Sigmoid colon (tissue), 7 donors: Measurements from ENCODE around the gene ARNT2. TPM values are rescaled to one million over a fixed set of nuclear protein-coding genes. Genes with fewer than 3 reads are reported as not detected.

Experiments used
- DNase-seq: peaks from one replicate; pipeline ENCODE4 v3.0.0-alpha.2; 2019
- H3K27ac ChIP-seq, 4 donors: fragments of 200-600 bp; sonication (generic); one replicate each; pipeline ENCODE4 v1.5.1; 2016 to 2019; ENCODE audit warnings: mild to moderate bottlenecking in 1 of 4
- H3K27me3 ChIP-seq, 3 donors: fragments of 200-600 bp; sonication (generic); one replicate each; pipeline ENCODE4 v1.5.1; 2019; ENCODE audit warnings: mild to moderate bottlenecking in 1 of 3
- H3K36me3 ChIP-seq, 4 donors: fragments of 200-600 bp; sonication (generic); one replicate each; pipeline ENCODE4 v1.5.1; 2016 to 2019
- H3K4me1 ChIP-seq, 4 donors: fragments of 200-600 bp; sonication (generic); one replicate each; pipeline ENCODE4 v1.5.1; 2017 to 2019
- H3K4me3 ChIP-seq, 4 donors: fragments of 200-600 bp; sonication (generic); one replicate each; pipeline ENCODE4 v1.5.1; 2017 to 2019; ENCODE audit warnings: mild to moderate bottlenecking in 2 of 4, moderate library complexity in 1 of 4
- H3K9me3 ChIP-seq, 4 donors: fragments of 200-600 bp in 3 of 4; sonication (generic) in 3 of 4; one replicate each; pipeline versions ENCODE4 v1.5.1 to v1.6.1; 2013 to 2019
- CTCF ChIP-seq, 4 experiments: fragments of 450-650 bp in 3 of 4; fragments of 200-600 bp in 1 of 4; IDR thresholded peaks; one replicate each; pipeline ENCODE4 v1.5.1; 2016 to 2019; ENCODE audit warnings: antibody characterized with exemption in 4 of 4, mild to moderate bottlenecking in 3 of 4, moderate library complexity in 2 of 4
- EP300 ChIP-seq, 4 donors: sonication (generic); formaldehyde crosslinking; IDR thresholded peaks; one replicate each; pipeline ENCODE4 v1.6.1; 2017; ENCODE audit warnings: antibody characterized with exemption in 4 of 4
- POLR2A ChIP-seq, 2 donors: fragments of 450-650 bp; IDR thresholded peaks; one replicate each; pipeline ENCODE4 v1.6.1; 2016; ENCODE audit warnings: antibody characterized with exemption in 2 of 2, mild to moderate bottlenecking in 2 of 2, moderate library complexity in 2 of 2
- POLR2AphosphoS5 ChIP-seq, 4 donors: sonication (generic); formaldehyde crosslinking; IDR thresholded peaks; one replicate each; pipeline ENCODE4 v1.6.1; 2017; ENCODE audit warnings: antibody characterized with exemption in 4 of 4
- WGBS, 2 donors: extraction: QIAGEN DNeasy Blood & Tissue Kit; methylation state at CpG; one replicate each; pipeline ENCODE4 v1.1.7; 2013; 5-methylcytosine and 5-hydroxymethylcytosine counted together
- intact Hi-C: fragments of 100-400 bp; cut with DNase I; formaldehyde crosslinking; loops from one replicate; pipeline ENCODE4 v1.15.1; 2023
- polyA plus RNA-seq, 3 donors: library from polyadenylated mRNA; stranded (reverse); fragments of 200-250 nt; gene quantifications; one replicate each; pipeline ENCODE4 v1.2.3, GENCODE V29; 2013
- total RNA-seq, 4 donors: library from RNA; depleted of rRNA; stranded (reverse); fragments of >200 nt; gene quantifications; one replicate each; pipeline ENCODE4 v1.1.0, GENCODE V29; 2016
- donor health status: healthy with polysubstance abuse.
- donor health status: Bipolar disorder and iron deficiency.
- donor health status: healthy.

Gene ARNT2
- total and polyA plus RNA-seq, 7 donors = 1.2 to 16.1 (median 4.3) TPM

- intact Hi-C loops = loop anchor here (2.0 to 5.0 kb wide), 3 partner anchors 111 to 401 kb away; no protein-coding TSS in a partner anchor
- no peak for DNase-seq
- Histone ChIP-seq H3K27ac (no peak overlapping the region), H3K36me3 (peaks cover 0 to 7% (median 0%) of the 10 kb centered on the region in 4 donors), H3K27me3 (no peaks in the 10 kb centered on the region), H3K4me3 (no peak overlapping the region), H3K9me3 (no peaks in the 10 kb centered on the region), H3K4me1 (peaks cover 0 to 5% (median 2%) of the 10 kb centered on the region in 4 donors)
- WGBS, 2 donors = 94 to 96% methylated on average over 4 of the region's 4 CpGs
- no peak for TF ChIP-seq EP300 (IDR thresholded peaks at IDR 0.05)
- no peak for TF ChIP-seq POLR2AphosphoS5 (IDR thresholded peaks at IDR 0.05)
- no peak for TF ChIP-seq POLR2A (IDR thresholded peaks at IDR 0.05)
- TF ChIP-seq CTCF (IDR thresholded peaks at IDR 0.05) = no peak
These were observed 161.8 kb downstream of the ARNT2 start for GRCh38 chr15:80565988-80566387.

- Histone ChIP-seq H3K27me3 (no peaks in the 10 kb centered on the region), H3K9me3 (no peaks in the 10 kb centered on the region), H3K27ac (no peak overlapping the region), H3K36me3 (peaks cover 0 to 7% (median 0%) of the 10 kb centered on the region in 4 donors), H3K4me3 (no peak overlapping the region), H3K4me1 (peaks cover 0 to 5% (median 2%) of the 10 kb centered on the region in 4 donors)
- 6 to 7% methylated on average over 5 of the region's 5 CpGs for WGBS, 2 donors
- no peak for TF ChIP-seq EP300 (IDR thresholded peaks at IDR 0.05)
- TF ChIP-seq CTCF (IDR thresholded peaks at IDR 0.05) = peak; percentile 25 to 72 (median 62)
- TF ChIP-seq POLR2A (IDR thresholded peaks at IDR 0.05) = no peak
- no peak for TF ChIP-seq POLR2AphosphoS5 (IDR thresholded peaks at IDR 0.05)
- intact Hi-C loops = loop anchor here (2.0 to 5.0 kb wide), 3 partner anchors 113 to 400 kb away; no protein-coding TSS in a partner anchor
- DNase-seq = peak; percentile 67
These were observed 163.6 kb downstream of the ARNT2 start for GRCh38 chr15:80567721-80568157.

- WGBS, 2 donors = 74 to 76% methylated on average over 8 of the region's 8 CpGs
- intact Hi-C loops = loop anchor here (5.0 kb wide), 1 partner anchor 399 kb away; no protein-coding TSS in a partner anchor
- H3K27me3 ChIP-seq = no peaks in the 10 kb centered on the region
- TF ChIP-seq POLR2A (IDR thresholded peaks at IDR 0.05) = no peak
- no peak for TF ChIP-seq POLR2AphosphoS5 (IDR thresholded peaks at IDR 0.05)
- TF ChIP-seq CTCF (IDR thresholded peaks at IDR 0.05) = no peak
- TF ChIP-seq EP300 (IDR thresholded peaks at IDR 0.05) = no peak
- peaks cover 0 to 5% (median 2%) of the 10 kb centered on the region in 4 donors for H3K4me1 ChIP-seq
- no peak for DNase-seq
- no peak overlapping the region for H3K4me3 ChIP-seq
- H3K9me3 ChIP-seq = no peaks in the 10 kb centered on the region
- no peak overlapping the region for H3K27ac ChIP-seq
- peaks cover 0 to 7% (median 0%) of the 10 kb centered on the region in 4 donors for H3K36me3 ChIP-seq
These were observed 164.1 kb downstream of the ARNT2 start for GRCh38 chr15:80568298-80568697.

- no peaks in the 10 kb centered on the region for H3K27me3 ChIP-seq
- 79 to 86% methylated on average over 20 of the region's 20 CpGs for WGBS, 2 donors
- intact Hi-C loops = loop anchor here (5.0 kb wide), 1 partner anchor 398 kb away; no protein-coding TSS in a partner anchor
- no peak overlapping the region for H3K27ac ChIP-seq
- H3K9me3 ChIP-seq = no peaks in the 10 kb centered on the region
- DNase-seq = peak; percentile 50
- H3K36me3 ChIP-seq = peaks cover 0 to 8% (median 0%) of the 10 kb centered on the region in 4 donors
- H3K4me1 ChIP-seq = peaks cover 0 to 5% (median 2%) of the 10 kb centered on the region in 4 donors
- TF ChIP-seq CTCF (IDR thresholded peaks at IDR 0.05) = no peak
- no peak for TF ChIP-seq POLR2AphosphoS5 (IDR thresholded peaks at IDR 0.05)
- TF ChIP-seq EP300 (IDR thresholded peaks at IDR 0.05) = no peak
- no peak for TF ChIP-seq POLR2A (IDR thresholded peaks at IDR 0.05)
- H3K4me3 ChIP-seq = no peak overlapping the region
These were observed 164.9 kb downstream of the ARNT2 start for GRCh38 chr15:80568876-80569605.
